ENCODE measurements around the gene ZBED6.
A peak's percentile ranks its signal among the peaks of the same experiment; 100 is the strongest.
"Not testable (repeated sequence)": the region's sequence is repeated elsewhere in the genome, so short reads cannot be mapped to it uniquely, and the experiment has no call there.

The ZBED6 gene

DNA sequence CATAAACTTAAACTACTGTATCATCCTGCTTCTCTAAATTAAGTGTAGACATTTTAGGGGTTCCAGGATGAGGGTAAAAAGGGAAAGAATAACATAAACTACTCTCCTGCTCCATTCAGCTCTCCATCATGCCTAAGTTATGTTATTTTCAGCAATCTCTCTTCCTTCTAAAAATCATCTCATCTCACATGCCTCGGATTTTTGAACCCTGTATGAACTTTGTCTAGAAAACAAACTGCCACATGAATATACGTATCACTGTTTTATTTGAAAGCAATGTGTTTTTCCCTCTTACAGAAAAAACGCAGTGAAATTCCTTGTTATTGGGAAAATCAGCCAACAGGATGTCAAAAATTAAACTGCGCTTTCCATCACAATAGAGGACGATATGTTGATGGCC is 32.6 kb downstream of the ZBED6 start:
- H3K27ac ChIP-seq: no peak overlapping the region
- no peak overlapping the region for H3K4me3 ChIP-seq

DNA sequence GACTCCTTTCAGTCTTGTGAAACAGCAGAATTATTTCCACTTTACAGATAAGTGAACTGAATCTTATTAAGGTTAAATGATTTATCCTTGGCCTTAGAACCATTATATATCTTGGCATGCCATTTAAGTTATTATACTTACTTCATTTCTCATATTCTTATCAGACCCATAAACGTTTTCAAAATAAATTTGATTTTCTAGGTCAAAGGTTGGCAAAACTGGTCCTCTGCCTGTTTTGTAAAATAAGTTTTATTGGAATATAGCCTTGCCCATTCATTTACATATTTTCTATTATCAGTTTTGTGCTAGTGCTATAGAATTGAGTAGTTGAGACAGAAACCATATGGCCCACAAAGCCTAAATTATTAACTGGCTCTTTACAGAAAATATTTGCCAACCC is 33.1 kb downstream of the ZBED6 start:
- Histone ChIP-seq H3K27ac (peak overlapping the region in 2 of 21 experiments; percentile 42 to 61), H3K4me3 (no peak overlapping the region)

DNA sequence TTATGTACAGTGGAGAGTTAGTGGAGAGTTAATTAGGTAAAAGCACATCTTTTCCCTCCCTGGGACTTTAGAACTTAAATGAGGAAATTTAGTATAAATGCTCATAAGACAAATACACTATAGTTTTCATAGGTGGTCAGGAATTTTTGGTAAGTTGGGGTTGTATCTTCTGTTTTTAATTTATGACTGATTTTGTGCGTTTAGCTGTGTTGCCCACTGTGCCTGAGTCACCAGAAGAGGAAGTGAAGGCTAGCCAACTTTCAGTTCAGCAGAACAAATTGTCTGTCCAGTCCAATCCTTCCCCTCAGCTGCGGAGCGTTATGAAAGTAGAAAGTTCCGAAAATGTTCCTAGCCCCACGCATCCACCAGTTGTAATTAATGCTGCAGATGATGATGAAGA is 33.8 kb downstream of the ZBED6 start:
- not testable (repeated sequence) for H3K4me3 ChIP-seq
- H3K27ac ChIP-seq: peak overlapping the region in 5 of 21 experiments; percentile 12 to 63 (median 44)

DNA sequence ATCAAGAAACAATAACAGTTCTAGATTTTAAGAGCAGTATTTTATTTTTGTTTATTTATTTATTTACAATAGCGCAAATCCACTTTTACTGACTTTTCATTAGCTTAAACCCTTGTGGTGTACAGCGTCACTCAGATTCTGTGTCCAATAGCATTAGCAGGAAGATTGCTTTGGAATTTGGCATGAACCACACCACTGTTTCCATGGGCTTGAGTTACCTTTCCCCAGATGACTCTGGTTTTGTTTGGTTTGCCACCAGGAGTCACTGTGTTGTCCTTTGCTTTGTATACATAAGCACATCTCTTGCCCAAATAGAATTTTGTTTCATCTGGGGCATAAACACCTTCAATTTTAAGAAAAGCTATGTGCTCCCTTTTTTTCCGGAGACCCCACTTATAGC is 40.1 kb downstream of the ZBED6 start:
- no peak overlapping the region for H3K4me3 ChIP-seq
- no peak overlapping the region for H3K27ac ChIP-seq

DNA sequence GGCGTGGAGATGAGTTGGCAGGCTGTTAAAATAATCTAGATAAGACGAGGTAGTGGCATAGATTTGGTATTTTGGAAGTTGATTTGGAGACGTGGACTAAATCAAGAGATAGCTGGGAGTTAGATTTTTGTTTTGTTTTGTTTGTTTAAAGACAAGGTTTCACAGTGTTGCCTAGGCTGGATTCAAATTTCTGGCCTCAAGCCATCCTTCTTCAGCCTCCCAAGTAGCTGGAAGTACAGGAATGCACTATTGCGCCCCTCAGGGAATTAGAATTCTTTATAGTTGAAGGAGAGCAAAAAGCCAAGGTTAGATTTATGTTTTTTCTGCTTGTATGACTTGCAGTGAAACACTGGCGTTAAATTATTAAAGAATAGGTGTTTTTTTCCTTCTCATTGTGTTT is 43.7 kb downstream of the ZBED6 start:
- H3K27ac ChIP-seq: peak overlapping the region in 1 of 21 experiments; percentile 47
- H3K4me3 ChIP-seq: no peak overlapping the region

DNA sequence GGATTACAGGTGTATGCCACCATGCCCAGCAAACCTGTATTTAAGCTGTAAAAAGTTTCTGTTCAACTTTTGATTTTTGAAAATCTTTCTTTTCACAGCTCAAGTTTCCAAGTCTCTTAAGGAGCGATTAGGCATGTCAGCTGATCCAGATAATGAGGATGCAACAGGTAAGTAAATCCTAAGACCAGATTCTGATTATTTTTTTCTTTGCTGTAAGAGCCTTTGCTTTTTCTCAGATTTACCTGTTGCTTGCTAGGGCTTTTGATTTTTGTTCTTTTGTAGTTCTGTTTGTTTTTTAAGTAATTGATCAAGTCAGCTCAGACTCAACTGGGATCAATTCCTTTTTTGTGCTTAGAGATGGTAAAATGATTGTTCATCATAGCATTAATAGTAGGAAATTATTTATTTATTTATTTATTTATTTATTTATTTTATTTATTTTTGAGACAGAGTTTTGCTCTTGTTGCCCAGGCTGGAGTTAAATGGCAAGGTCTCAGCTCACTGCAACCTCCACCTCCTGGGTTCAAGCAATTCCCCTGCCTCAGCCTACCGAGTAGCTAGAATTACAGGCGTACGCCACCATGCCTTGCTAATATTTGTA is 44.9 kb downstream of the ZBED6 start:
- Histone ChIP-seq H3K27ac (no peak overlapping the region), H3K4me3 (no peak overlapping the region)

DNA sequence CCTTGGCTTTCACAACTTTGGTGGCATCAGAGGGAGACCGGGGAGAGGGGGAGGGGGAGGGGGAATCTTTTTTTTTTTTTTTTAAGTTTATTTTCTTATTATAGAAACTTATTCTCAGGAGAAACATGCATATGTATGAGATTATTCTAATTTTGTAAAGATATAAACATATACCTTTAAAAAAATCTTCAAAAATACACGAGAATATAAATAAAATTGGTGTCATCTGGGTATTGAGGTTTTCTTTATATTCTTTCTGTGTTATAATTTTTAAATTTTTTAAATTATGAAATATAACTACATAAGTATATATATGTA is 47.1 kb downstream of the ZBED6 start:
- H3K27ac ChIP-seq: no peak overlapping the region

DNA sequence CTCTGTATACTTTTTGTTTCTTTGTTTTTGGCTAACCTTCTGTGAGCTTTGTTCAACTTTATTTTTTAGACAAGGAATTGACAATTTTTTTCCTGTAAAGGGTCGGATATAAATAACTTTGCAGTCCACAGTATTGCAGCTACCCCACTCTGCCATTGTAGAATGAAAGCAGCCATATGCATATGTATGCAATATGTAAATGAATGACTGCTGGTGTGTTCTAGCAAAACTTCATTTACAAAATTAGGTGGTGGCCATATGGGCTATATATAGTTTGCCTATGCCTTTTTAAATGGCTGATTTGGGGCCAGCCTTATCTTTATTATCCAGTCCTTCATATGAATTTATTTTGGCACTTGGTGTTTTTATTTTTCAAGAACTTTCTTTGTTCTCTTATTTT is 48.0 kb downstream of the ZBED6 start:
- H3K4me3 ChIP-seq: no peak overlapping the region
- H3K27ac ChIP-seq: no peak overlapping the region

More for the DNA sequence above, 47.1 kb downstream of the ZBED6 start:
- no peak overlapping the region for H3K4me3 ChIP-seq
